Stimulated activated CD8-positive, alpha-beta memory T cell treated with anti-CD3 and anti-CD28 coated beads, Interleukin-15, amount 100 ng/mL, for 24 hours (primary cell): ENCODE results near the gene GALNT1.

ENCODE experiments used
- DNase-seq: peaks from one replicate; pipeline ENCODE4 v3.0.0-alpha.2; 2020; ENCODE audit warnings: low read depth

GALNT1 gene

DNA sequence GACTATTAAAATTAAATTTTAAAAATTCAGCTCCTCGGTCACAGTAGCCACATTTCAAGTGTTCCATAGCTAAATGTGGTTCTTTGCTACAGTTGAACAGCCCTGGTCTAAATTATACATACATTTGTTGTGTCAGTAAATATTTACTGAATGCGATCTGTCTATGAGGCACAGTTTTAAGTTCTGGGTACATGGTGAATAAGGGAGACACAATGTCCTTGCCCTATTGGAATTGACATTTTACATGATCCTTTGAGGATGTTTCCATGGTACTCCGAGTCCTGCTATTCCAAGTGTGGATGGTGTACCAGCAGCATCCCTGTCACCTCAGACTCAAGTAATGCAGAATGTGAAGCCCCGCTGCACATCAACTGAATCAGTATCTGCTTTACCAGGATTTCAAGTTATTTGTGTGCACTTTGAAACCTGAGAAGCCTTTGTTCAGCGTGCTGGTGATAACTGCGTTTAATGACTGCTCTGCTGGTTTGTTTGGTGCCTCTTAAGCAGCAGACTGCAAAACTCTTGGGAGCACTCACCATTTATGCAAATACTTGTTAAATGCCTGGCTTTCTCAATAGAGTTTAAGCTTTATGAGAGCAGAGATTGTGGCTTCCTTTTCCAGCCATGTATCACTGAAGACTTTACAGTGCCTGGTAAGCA is 1.5 kb downstream of the GALNT1 start:
- no peak for DNase-seq

- no peak for DNase-seq
These were observed 3.2 kb downstream of the GALNT1 start for GRCh38 chr18:35584735-35585134.

- DNase-seq, result no peak
These were observed 4.1 kb downstream of the GALNT1 start for GRCh38 chr18:35585608-35586007.

GRCh38 chr18:35588122-35588521 is 6.6 kb downstream of the GALNT1 start:
- no peak for DNase-seq

DNA sequence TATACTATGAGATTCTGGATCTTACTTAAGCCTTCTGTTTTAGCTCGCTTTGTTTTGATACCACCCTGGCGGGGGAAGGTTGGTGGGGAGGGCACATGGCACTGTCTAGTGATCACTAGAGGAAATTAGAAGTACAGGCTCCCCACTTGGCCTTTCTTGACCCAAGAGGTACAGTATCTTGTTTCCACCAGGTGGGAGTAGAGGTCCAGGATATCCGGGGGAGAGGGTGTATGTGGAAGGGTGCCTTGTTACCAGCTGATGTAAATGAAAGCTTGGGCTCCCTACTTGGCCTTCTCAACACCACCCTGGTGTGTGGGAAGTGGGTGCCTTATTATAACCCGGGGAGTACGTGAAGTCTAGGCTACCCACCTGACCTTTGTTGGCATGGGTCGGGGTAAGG is 7.5 kb downstream of the GALNT1 start:
- DNase-seq, result no peak

GRCh38 chr18:35589546-35589945 is 8.0 kb downstream of the GALNT1 start:
- no peak for DNase-seq

- DNase-seq, result no peak
These were observed 9.4 kb downstream of the GALNT1 start for GRCh38 chr18:35590935-35591334.

- no peak for DNase-seq
These were observed 10.8 kb downstream of the GALNT1 start for GRCh38 chr18:35592298-35592697.

GRCh38 chr18:35593859-35594258 is 12.3 kb downstream of the GALNT1 start:
- DNase-seq, result no peak

- no peak for DNase-seq
These were observed 16.2 kb downstream of the GALNT1 start for GRCh38 chr18:35597758-35598157.

- DNase-seq, result no peak
These were observed 20.8 kb downstream of the GALNT1 start for GRCh38 chr18:35602193-35602820.

DNA sequence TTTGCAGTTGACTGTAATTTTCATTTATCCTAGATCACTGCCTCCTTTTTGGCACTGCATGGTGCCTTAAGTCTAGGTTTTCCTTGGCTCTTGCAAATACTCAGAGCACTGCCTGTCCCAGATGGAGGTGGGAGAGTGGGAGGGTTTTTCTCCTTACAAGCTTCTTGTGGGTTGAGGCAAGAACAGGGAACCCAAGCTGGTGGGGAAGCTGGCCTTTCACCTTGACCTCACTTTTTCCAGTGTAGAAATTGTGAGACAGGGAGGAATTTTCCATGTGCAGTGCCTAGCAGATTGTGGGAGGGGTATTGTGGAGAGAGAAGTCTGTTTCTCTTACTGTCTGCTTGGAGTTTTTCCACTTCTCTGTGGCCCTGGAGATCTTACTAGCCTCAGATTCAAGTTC is 21.5 kb downstream of the GALNT1 start:
- DNase-seq, result no peak

DNA sequence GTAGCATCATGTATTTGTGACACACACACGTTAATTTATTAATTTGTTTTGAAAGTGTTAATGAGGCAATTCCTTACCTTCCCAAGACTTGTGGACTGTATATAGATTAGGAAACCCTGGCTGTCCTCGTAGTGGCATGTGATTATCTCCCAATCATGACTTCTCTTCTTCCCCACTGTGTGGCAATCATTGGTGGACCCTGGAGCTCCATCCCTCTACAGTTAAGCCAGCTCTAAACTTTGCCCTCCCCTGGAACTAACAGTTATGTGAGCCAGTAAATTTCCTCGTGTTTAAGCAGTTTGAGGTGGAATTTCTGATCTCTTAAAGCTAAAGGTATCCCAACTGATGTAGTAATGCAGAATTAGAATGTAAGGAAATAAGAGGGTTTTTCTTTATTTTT is 22.0 kb downstream of the GALNT1 start:
- no peak for DNase-seq

DNA sequence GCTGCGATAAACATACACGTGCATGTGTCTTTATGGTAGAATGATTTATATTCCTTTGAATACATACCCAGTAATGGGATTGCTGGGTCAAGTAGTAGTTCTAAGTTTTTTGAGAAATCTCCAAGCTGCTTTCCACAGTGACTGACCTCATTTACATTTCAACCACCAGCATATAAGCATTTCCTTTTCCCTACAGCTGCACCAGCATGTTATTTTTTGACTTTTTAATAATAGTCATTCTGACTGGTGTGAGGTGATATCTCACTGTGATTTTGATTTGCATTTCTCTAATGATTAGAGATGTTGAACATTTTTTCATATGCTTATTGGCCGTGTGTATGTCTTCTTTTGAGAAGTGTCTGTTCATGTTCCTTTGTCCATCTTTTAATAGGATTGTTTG is 22.8 kb downstream of the GALNT1 start:
- no peak for DNase-seq

- no peak for DNase-seq
These were observed 24.3 kb downstream of the GALNT1 start for GRCh38 chr18:35605686-35606417.

DNA sequence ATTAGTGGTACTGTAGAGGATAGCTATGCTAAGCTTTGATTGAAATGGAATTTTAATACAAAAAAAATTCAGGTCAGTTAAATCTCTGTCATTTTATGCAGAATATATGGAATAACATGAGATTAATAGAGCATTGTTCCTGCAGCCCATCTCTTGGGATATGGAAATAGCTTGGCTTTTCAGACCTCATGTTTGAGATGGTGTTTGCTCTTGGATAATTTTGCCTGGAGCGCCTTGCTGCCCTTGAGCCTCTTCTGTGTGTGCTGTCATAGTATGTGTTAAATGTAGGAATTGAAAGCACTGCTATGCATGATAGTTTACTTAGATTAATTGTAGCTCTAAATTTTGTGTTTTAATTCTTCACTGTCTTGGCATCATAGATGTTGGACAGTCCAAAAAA is 27.7 kb downstream of the GALNT1 start:
- no peak for DNase-seq

DNA sequence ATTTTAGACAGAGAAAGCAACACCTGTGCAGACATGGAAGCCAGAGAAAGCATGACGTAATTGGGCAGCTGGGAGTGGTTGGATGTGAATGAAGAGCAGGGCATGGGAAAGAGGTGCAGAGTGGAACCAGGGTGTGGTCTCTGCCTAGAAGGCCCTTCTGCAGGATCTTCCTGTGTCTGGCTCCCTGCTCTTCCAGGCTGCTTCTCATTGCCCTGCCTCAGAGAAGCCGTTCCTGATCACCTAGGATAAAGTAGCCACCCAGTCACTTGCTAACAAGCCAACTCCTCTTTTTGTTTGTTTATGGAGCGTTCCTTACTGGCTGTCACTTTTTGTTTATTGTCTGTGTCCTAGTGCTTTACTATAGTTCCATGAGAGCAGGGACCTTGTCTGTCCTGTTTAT is 28.5 kb downstream of the GALNT1 start:
- no peak for DNase-seq

DNA sequence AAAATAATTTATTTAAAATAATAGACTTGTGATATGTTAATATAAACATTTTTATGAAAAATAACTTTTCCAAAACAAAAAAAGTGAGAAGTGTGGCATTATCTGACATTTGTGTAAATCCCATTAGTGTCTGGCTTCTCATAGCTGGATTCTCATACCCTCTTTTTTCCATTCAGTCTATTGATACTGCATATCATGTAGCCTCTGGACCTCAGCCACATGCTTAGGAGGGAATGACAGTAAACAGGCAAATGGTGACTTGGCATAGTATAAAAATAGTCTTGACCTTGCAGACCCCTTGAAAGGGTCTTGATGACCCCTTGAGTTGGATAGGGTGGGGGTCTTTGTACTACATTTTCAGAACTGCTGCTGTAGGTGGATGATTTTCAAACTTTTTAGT is 29.2 kb downstream of the GALNT1 start:
- DNase-seq, result no peak

DNA sequence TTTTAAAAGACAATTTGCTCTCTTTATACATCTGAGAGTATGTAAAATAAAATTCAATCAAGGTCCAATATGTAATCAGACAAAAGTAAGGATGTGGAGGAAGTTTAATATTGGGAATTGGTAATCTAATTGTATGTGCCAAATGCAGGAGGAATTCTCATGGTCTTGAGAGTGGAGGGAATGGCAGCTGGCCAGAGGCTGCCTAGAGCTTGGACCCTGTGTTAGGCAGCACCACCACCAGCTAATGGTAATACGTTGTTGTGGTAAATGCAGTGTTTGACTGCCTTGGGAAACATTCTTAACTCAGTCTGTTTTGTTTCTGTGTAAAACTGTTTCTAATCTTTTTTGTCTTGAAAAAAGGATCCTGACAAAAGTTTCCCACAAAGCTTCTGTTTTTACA is 30.0 kb downstream of the GALNT1 start:
- DNase-seq, result no peak

GRCh38 chr18:35616074-35616473 is 34.5 kb downstream of the GALNT1 start:
- DNase-seq, result no peak

DNA sequence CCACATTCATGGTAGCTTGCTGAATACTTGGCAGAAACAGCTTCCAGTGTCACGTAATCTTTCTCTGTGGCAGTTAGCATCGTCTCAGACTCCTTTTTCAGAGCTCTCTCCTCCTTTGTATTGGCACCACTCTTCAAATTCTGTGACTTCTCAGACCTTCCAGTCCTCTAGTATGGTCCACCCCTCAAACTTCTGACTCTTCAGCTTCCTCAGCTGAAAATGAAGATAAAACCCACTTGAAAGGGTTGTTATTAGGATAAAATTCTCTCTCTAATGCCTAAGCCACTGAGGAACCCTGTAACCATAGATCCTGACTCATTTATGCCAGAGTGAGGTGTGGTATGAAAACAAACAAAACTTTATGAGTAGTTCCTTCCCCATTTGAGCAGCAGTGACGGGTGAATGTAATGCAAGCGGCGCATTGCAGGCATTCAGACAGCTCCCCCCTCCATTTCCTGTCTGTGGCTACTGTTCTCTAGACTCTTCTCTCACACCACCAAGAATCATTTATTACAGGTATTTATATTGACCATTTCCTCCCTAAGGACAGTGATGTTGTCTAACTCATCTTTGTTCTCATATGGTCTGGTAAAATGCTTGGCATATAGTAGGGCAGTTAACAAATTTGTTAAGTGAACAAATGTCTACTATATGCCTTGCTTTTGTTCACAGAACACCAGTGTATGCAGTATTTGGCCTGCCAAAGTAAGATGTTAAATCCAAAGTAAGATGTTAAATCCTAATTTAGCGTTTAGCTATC is 35.3 kb downstream of the GALNT1 start:
- DNase-seq, result no peak

- DNase-seq, result no peak
These were observed 36.3 kb downstream of the GALNT1 start for GRCh38 chr18:35617865-35618264.

DNA sequence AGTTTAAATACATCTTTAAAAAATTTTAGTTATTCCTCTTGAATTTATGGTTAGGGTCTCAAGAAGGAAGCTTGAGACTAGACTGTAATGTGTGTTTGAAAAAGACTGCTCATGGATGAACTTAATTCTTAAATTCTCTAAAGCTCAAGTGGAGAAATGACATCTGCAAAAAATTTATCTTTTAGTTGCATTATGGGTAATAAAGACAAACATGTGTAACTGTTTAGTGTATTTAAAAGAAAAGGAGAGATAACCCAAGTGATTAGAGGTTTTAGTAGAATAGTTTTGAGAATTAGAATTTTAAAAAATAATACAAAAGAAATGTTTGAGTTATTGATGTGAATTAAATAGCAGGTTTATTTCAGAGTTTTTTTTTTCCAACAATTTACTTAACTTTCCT is 36.7 kb downstream of the GALNT1 start:
- DNase-seq, result no peak
